MM.1S (cell line): ENCODE data around the gene RARRES2.

Experiments used
- DNase-seq: peaks from one replicate; pipeline ENCODE4 v3.0.0-alpha.2; 2015
- H2AFZ ChIP-seq: fragments of 300-600 bp; sonication (generic); 2 replicates; pipeline ENCODE4 v1.6.0; 2016; ENCODE audit warnings: antibody characterized with exemption, low read length
- H3F3A ChIP-seq: fragments of 300-600 bp; sonication (generic); 2 replicates; pipeline ENCODE4 v1.6.1; 2016; ENCODE audit warnings: mild to moderate bottlenecking, antibody characterized with exemption, low read length, moderate library complexity, mixed read lengths; ENCODE audit not compliant: insufficient read depth
- H3K27ac ChIP-seq: fragments of 300-600 bp; sonication (generic); 2 replicates; pipeline ENCODE4 v1.5.1; 2016; ENCODE audit warnings: mild to moderate bottlenecking, low read length
- H3K27me3 ChIP-seq: fragments of 300-600 bp; sonication (generic); replicated peaks from 2 replicates; pipeline ENCODE4 v1.6.0; 2016; ENCODE audit warnings: low read length; ENCODE audit not compliant: insufficient read depth
- H3K36me3 ChIP-seq: fragments of 300-600 bp; sonication (generic); replicated peaks from 2 replicates; pipeline ENCODE4 v1.6.1; 2016; ENCODE audit warnings: mild to moderate bottlenecking, low read length, mixed read lengths; ENCODE audit not compliant: insufficient read depth
- H3K4me1 ChIP-seq: fragments of 300-600 bp; sonication (generic); 2 replicates; pipeline ENCODE4 v1.6.1; 2016; ENCODE audit warnings: low read length, mixed read lengths
- H3K4me2 ChIP-seq: fragments of 300-600 bp; sonication (generic); 2 replicates; pipeline ENCODE4 v1.6.0; 2016; ENCODE audit warnings: low read depth, low read length
- H3K4me3 ChIP-seq: fragments of 300-600 bp; sonication (generic); 2 replicates; pipeline ENCODE4 v1.5.1; 2016; ENCODE audit warnings: low read length, mixed read lengths
- H3K79me2 ChIP-seq: fragments of 300-600 bp; sonication (generic); 2 replicates; pipeline ENCODE4 v1.6.1; 2016; ENCODE audit warnings: mixed run types, low read length, mixed read lengths
- H3K9ac ChIP-seq: fragments of 300-600 bp; sonication (generic); 2 replicates; pipeline ENCODE4 v1.6.1; 2016; ENCODE audit warnings: low read length, mixed read lengths
- H3K9me2 ChIP-seq: fragments of 300-600 bp; sonication (generic); replicated peaks from 2 replicates; pipeline ENCODE4 v1.6.1; 2016; ENCODE audit warnings: mild to moderate bottlenecking, low read length, mixed read lengths; ENCODE audit not compliant: insufficient read depth
- H3K9me3 ChIP-seq: fragments of 300-600 bp; sonication (generic); replicated peaks from 2 replicates; pipeline ENCODE4 v1.6.1; 2016; ENCODE audit warnings: mild to moderate bottlenecking, low read length, mixed read lengths; ENCODE audit not compliant: insufficient read depth
- H4K20me1 ChIP-seq: fragments of 300-600 bp; sonication (generic); 2 replicates; pipeline ENCODE4 v1.6.1; 2016; ENCODE audit warnings: mild to moderate bottlenecking, low read length, moderate library complexity, mixed read lengths; ENCODE audit not compliant: insufficient read depth
- CTCF ChIP-seq: fragments of 300-600 bp; sonication (generic); IDR thresholded peaks from 2 replicates; pipeline ENCODE4 v1.5.1; 2016; ENCODE audit warnings: antibody characterized with exemption, low read length, mixed read lengths
- EZH2 ChIP-seq: fragments of 300-600 bp; sonication (generic); optimal IDR thresholded peaks from 2 replicates; pipeline ENCODE3; 2017; ENCODE audit warnings: low read depth, mild to moderate bottlenecking, antibody characterized with exemption, low read length, mixed read lengths
- EZH2phosphoT487 ChIP-seq: fragments of 300-600 bp; sonication (generic); IDR thresholded peaks from 2 replicates; pipeline ENCODE4 v1.6.1; 2018; ENCODE audit warnings: antibody characterized with exemption, low read length

Gene RARRES2

DNA sequence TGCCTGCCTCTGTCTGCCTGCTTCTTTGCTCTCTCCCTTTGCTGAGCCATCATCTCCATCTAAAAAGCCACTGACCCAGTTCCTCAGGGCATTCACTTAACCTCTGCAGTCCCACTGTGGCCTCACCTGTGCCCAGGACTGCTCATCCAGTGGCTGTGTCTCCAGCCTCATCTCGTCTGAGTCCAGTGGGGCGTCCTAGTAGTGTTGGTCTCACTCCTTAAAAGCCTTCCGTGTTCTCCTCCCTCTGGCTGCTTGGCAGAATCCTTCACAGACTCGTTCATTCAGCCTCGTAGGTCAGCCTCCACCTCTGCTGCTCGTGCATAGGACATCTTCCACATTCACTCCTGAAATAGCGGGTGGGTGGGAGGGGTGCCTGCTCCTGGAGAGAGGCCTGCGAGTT, 7.3 kb downstream of the RARRES2 start:
- Histone ChIP-seq H3K36me3 (no peaks in the 10 kb centered on the region), H3K9me3 (no peaks in the 10 kb centered on the region), H3K4me3 (no peak overlapping the region), H3K27me3 (no peaks in the 10 kb centered on the region), H3K4me2 (no peak overlapping the region), H3K9me2 (no peaks in the 10 kb centered on the region), H3K9ac (no peak overlapping the region), H3K4me1 (no peaks in the 10 kb centered on the region), H4K20me1 (no peaks in the 10 kb centered on the region), H3K27ac (no peak overlapping the region), H2AFZ (no peak overlapping the region), H3K79me2 (no peaks in the 10 kb centered on the region), H3F3A (no peaks in the 10 kb centered on the region)
- TF ChIP-seq CTCF: no peak
- no peak for TF ChIP-seq EZH2
- TF ChIP-seq EZH2phosphoT487: no peak
- DNase-seq: no peak

DNA sequence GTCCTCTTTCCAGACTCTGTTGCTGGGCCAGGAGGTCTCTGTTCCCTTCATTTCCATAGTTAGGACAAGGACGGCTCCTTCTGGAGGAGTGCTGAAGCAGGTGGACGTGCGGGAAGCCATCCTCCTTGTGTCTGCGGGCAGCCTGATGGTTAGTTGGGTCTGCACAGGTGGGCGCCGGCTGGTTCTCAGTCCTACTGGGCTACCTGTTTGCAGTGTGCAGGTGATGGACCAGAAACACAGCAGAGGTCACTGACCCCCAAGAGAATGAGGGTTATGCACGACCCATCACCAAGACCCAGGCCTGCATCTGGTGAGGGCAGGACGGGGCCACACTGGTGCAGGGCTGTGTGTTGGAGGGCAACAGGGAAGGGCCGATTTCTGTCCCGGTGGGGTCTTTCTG, 7.8 kb downstream of the RARRES2 start:
- no peak overlapping the region for H3K4me2 ChIP-seq
- H4K20me1 ChIP-seq: no peaks in the 10 kb centered on the region
- H3K79me2 ChIP-seq: no peaks in the 10 kb centered on the region
- H3K27me3 ChIP-seq: no peaks in the 10 kb centered on the region
- no peaks in the 10 kb centered on the region for H3K4me1 ChIP-seq
- no peak overlapping the region for H3K9ac ChIP-seq
- no peaks in the 10 kb centered on the region for H3K9me2 ChIP-seq
- TF ChIP-seq EZH2 (no peak), EZH2phosphoT487 (no peak), CTCF (no peak)
- H3F3A ChIP-seq: no peaks in the 10 kb centered on the region
- H3K36me3 ChIP-seq: no peaks in the 10 kb centered on the region
- no peak overlapping the region for H3K27ac ChIP-seq
- no peak overlapping the region for H3K4me3 ChIP-seq
- H2AFZ ChIP-seq: no peak overlapping the region
- no peaks in the 10 kb centered on the region for H3K9me3 ChIP-seq
- no peak for DNase-seq

DNA sequence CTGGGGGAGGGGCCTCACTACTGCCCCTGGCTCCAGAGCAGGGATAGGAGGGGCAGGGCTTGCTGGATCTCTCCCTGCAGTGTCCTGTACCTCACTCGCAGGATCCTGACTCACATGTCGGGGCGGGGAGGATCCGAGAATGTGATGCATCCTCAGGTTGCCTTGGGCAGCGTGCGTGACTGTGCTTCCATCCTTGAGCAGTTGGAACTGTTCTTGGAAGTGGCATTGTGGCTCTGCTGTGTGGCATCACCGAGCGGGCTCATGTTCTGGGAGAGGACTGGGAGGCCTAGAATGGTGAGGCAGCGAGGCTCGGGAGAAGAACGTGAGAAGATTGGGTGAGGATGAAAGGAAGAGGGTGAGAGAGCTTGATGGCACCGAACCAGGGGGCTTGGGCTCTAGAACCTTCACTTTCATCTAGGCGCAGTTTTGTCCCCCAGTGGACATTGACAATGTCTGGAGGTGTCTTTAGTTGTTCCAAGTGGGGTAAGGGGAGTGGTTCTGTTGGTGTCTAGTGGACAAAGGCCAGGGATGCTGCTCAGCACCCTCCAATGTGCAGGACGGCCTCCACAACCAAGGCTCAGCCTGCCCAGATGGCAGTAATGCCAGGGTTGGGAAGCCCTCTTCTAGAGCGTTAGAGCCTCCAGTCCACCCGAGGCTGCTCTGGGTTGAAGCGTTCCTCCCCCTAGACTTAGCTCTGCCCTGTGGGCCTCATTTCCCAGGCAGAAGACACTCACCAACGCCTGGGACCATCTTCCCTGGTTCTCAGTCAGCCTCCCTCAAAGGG, 8.4 kb downstream of the RARRES2 start:
- Histone ChIP-seq H3K4me2 (no peak overlapping the region), H3K27me3 (no peaks in the 10 kb centered on the region), H3F3A (no peaks in the 10 kb centered on the region), H3K36me3 (no peaks in the 10 kb centered on the region), H3K4me1 (no peaks in the 10 kb centered on the region), H3K9me2 (no peaks in the 10 kb centered on the region), H3K9ac (no peak overlapping the region), H2AFZ (no peak overlapping the region), H3K79me2 (no peaks in the 10 kb centered on the region), H3K27ac (no peak overlapping the region), H3K9me3 (no peaks in the 10 kb centered on the region), H4K20me1 (no peaks in the 10 kb centered on the region), H3K4me3 (no peak overlapping the region)
- DNase-seq: no peak
- TF ChIP-seq EZH2: no peak
- no peak for TF ChIP-seq EZH2phosphoT487
- TF ChIP-seq CTCF: no peak
